H1 (cell line): ENCODE measurements around the gene RTN3. TPM values are rescaled to one million over a fixed set of nuclear protein-coding genes. Genes with fewer than 3 reads are reported as not detected.

Experiments used
- CTCF ChIA-PET: fragments of 300-600 bp; sonication (Branson Sonifier 250); formaldehyde crosslinking; loops from one replicate; lab custom pipeline; 2021; ENCODE audit not compliant: partially characterized antibody; lab: Charles Lee
- POLR2A ChIA-PET: fragments of 300-600 bp; sonication (Branson Sonifier 250); formaldehyde crosslinking; loops from one replicate; lab custom pipeline; 2021; ENCODE audit warnings: inconsistent platforms; ENCODE audit not compliant: partially characterized antibody; lab: Charles Lee
- DNase-seq, 2 experiments: peaks; one replicate each; pipeline versions ENCODE4 v3.0.0 to v3.0.0-alpha.2; 2010 to 2022; ENCODE audit warnings: low spot score in 2 of 2, low read depth in 1 of 2, mixed read lengths in 1 of 2
- FAIRE-seq: peaks from 2 replicates; lab custom pipeline; 2011; peaks lifted over from hg19 to GRCh38; lab: Jason Lieb, UNC
- H2AFZ ChIP-seq: 2 replicates; pipeline ENCODE4 v1.8.1; 2012; ENCODE audit warnings: low read length, inconsistent platforms
- H2AK5ac ChIP-seq: 2 replicates; pipeline ENCODE4 v1.6.1; 2013; ENCODE audit warnings: low read depth, low read length
- H2BK120ac ChIP-seq: replicated peaks from 2 replicates; pipeline ENCODE3; 2013; ENCODE audit warnings: low read depth, low read length, inconsistent platforms
- H2BK12ac ChIP-seq: 2 replicates; pipeline ENCODE4 v1.6.1; 2013; ENCODE audit warnings: low read depth, low read length
- H2BK15ac ChIP-seq: 2 replicates; pipeline ENCODE4 v1.6.1; 2013; ENCODE audit warnings: low read length
- H2BK20ac ChIP-seq: 2 replicates; pipeline ENCODE4 v1.6.1; 2013; ENCODE audit warnings: low read length
- H2BK5ac ChIP-seq: 2 replicates; pipeline ENCODE4 v1.6.1; 2013; ENCODE audit warnings: low read depth, low read length
- H3K14ac ChIP-seq: 2 replicates; pipeline ENCODE4 v1.6.1; 2013; ENCODE audit warnings: inconsistent platforms; ENCODE audit not compliant: insufficient read length
- H3K18ac ChIP-seq: 2 replicates; pipeline ENCODE4 v1.6.1; 2013; ENCODE audit warnings: low read length; ENCODE audit errors: extremely low read depth
- H3K23ac ChIP-seq: 2 replicates; pipeline ENCODE4 v1.6.1; 2013; ENCODE audit warnings: inconsistent platforms; ENCODE audit not compliant: insufficient read length
- H3K23me2 ChIP-seq: 2 replicates; pipeline ENCODE4 v1.6.1; 2013; ENCODE audit warnings: low read depth, low read length
- H3K27ac ChIP-seq: 2 replicates; pipeline ENCODE4 v1.6.1; 2011; ENCODE audit warnings: low read depth, low read length, inconsistent platforms
- H3K27me3 ChIP-seq, 4 experiments: replicated peaks in 1 of 4; 1 replicate in 1 of 4; 2 replicates in 3 of 4; pipeline versions ENCODE4 v1.6.1 to v1.8.1; 2011 to 2013; ENCODE audit warnings: low read length in 3 of 4, mild to moderate bottlenecking in 3 of 4, inconsistent platforms in 2 of 4, mixed read lengths in 2 of 4, moderate library complexity in 1 of 4; ENCODE audit not compliant: control insufficient read depth in 3 of 4, insufficient read depth in 3 of 4; ENCODE audit errors: extremely low read depth in 1 of 4
- H3K36me3 ChIP-seq, 4 experiments: 2 replicates each; pipeline versions ENCODE4 v1.6.1 to v1.8.1; 2011 to 2013; ENCODE audit warnings: mild to moderate bottlenecking in 4 of 4, low read length in 3 of 4, moderate library complexity in 2 of 4, control low read depth in 1 of 4, inconsistent platforms in 1 of 4; ENCODE audit not compliant: insufficient read depth in 4 of 4, control insufficient read depth in 2 of 4
- H3K4ac ChIP-seq: replicated peaks from 2 replicates; pipeline ENCODE3; 2013; ENCODE audit warnings: low read length, low read depth, mixed read lengths, inconsistent platforms; ENCODE audit not compliant: insufficient read length
- H3K4me1 ChIP-seq, 4 experiments: replicated peaks in 1 of 4; 1 replicate in 1 of 4; 2 replicates in 3 of 4; pipeline versions ENCODE4 v1.6.1 to v1.8.1; 2011 to 2013; ENCODE audit warnings: low read length in 3 of 4, inconsistent platforms in 2 of 4, mixed read lengths in 1 of 4; ENCODE audit not compliant: insufficient read depth in 4 of 4, control insufficient read depth in 3 of 4
- H3K4me2 ChIP-seq, 2 experiments: 2 replicates each; pipeline versions ENCODE4 v1.6.1 to v1.8.1; 2011 to 2013; ENCODE audit warnings: low read depth in 2 of 2, low read length in 2 of 2, control low read depth in 1 of 2, inconsistent platforms in 1 of 2, mild to moderate bottlenecking in 1 of 2; ENCODE audit not compliant: insufficient read depth in 1 of 2
- H3K4me3 ChIP-seq, 4 experiments: fragments of 200-600, 300-600 bp in 1 of 4; sonication (generic), shearing (Covaris generic), sonication (Bioruptor Twin) in 1 of 4; 2 replicates each; pipeline versions ENCODE4 v1.5.1 to v1.8.1; 2011 to 2016; ENCODE audit warnings: low read length in 4 of 4, low read depth in 3 of 4, control low read depth in 2 of 4, inconsistent platforms in 2 of 4, mild to moderate bottlenecking in 2 of 4, mixed read lengths in 1 of 4, moderate library complexity in 1 of 4; ENCODE audit not compliant: insufficient read depth in 2 of 4; ENCODE audit errors: extremely low read depth in 1 of 4
- H3K56ac ChIP-seq: replicated peaks from 2 replicates; pipeline ENCODE3; 2013; ENCODE audit warnings: low read depth, mild to moderate bottlenecking, mixed read lengths, low read length, inconsistent platforms; ENCODE audit not compliant: insufficient read length
- H3K79me1 ChIP-seq: 2 replicates; pipeline ENCODE4 v1.6.1; 2013; ENCODE audit warnings: low read depth, low read length, control low read depth
- H3K79me2 ChIP-seq, 2 experiments: 2 replicates each; pipeline versions ENCODE4 v1.6.1 to v1.8.1; 2012 to 2013; ENCODE audit warnings: low read length in 2 of 2, mild to moderate bottlenecking in 2 of 2, inconsistent platforms in 1 of 2; ENCODE audit not compliant: insufficient read depth in 2 of 2, control insufficient read depth in 1 of 2
- H3K9ac ChIP-seq, 4 experiments: replicated peaks in 1 of 4; 1 replicate in 1 of 4; 2 replicates in 3 of 4; pipeline versions ENCODE4 v1.6.1 to v1.8.1; 2011 to 2013; ENCODE audit warnings: low read depth in 3 of 4, low read length in 3 of 4, control low read depth in 2 of 4, mild to moderate bottlenecking in 2 of 4, moderate library complexity in 2 of 4, inconsistent platforms in 1 of 4; ENCODE audit errors: extremely low read depth in 1 of 4
- H3K9me3 ChIP-seq, 2 experiments: 2 replicates each; pipeline versions ENCODE4 v1.6.1 to v1.8.1; 2012 to 2013; ENCODE audit warnings: mild to moderate bottlenecking in 2 of 2, moderate library complexity in 2 of 2, control low read depth in 1 of 2, inconsistent platforms in 1 of 2, low read depth in 1 of 2, low read length in 1 of 2, mixed read lengths in 1 of 2; ENCODE audit not compliant: insufficient read depth in 2 of 2
- H4K20me1 ChIP-seq, 2 experiments: replicated peaks in 1 of 2; 2 replicates each; pipeline versions ENCODE3 to v1.8.1; 2011 to 2013; ENCODE audit warnings: inconsistent platforms in 2 of 2, low read length in 2 of 2, mild to moderate bottlenecking in 1 of 2; ENCODE audit not compliant: insufficient read depth in 2 of 2, control insufficient read depth in 1 of 2
- H4K5ac ChIP-seq: 2 replicates; pipeline ENCODE4 v1.6.1; 2013; ENCODE audit warnings: low read length, low read depth, mixed read lengths, inconsistent platforms; ENCODE audit not compliant: insufficient read length
- H4K8ac ChIP-seq: 2 replicates; pipeline ENCODE4 v1.8.0; 2013; ENCODE audit warnings: mild to moderate bottlenecking, moderate library complexity, low read length, inconsistent platforms; ENCODE audit not compliant: insufficient read depth; ENCODE audit errors: extremely low read depth
- H4K91ac ChIP-seq: replicated peaks from 2 replicates; pipeline ENCODE3; 2013; ENCODE audit warnings: low read length, mixed read lengths, inconsistent platforms; ENCODE audit not compliant: insufficient read length
- CREB1 ChIP-seq: IDR thresholded peaks from 2 replicates; pipeline ENCODE4 v1.6.1; 2012; ENCODE audit warnings: inconsistent platforms
- EZH2 ChIP-seq: fragments of 200-600 bp; sonication (generic); IDR thresholded peaks from 2 replicates; pipeline ENCODE4 v1.7.1; 2012; ENCODE audit warnings: low read depth, mild to moderate bottlenecking, moderate library complexity, low read length, inconsistent platforms; ENCODE audit not compliant: severe bottlenecking
- HDAC6 ChIP-seq: IDR thresholded peaks from one replicate; pipeline ENCODE4 v1.7.1; 2012; ENCODE audit warnings: low read depth, mild to moderate bottlenecking, inconsistent platforms, low read length, moderate library complexity
- YY1 ChIP-seq: IDR thresholded peaks from 2 replicates; pipeline ENCODE4 v1.6.1; 2011; ENCODE audit warnings: low read depth, mild to moderate bottlenecking, low read length
- WGBS, 2 experiments: shearing (Covaris generic) in 1 of 2; methylation state at CpG; one replicate each; pipeline versions ENCODE4 v1.1.6 to v1.1.7; 2013 to 2015; ENCODE audit warnings: low lambda C conversion rate in 2 of 2, mixed read lengths in 2 of 2, inconsistent platforms in 1 of 2, low coverage in 1 of 2, missing lambda C conversion rate in 1 of 2; ENCODE audit not compliant: insufficient replicate concordance in 2 of 2, insufficient coverage in 1 of 2, insufficient read length in 1 of 2; ENCODE audit errors: extremely low coverage in 1 of 2, missing lambda C conversion rate in 1 of 2; 5-methylcytosine and 5-hydroxymethylcytosine counted together
- polyA plus RNA-seq, 7 experiments: library from polyadenylated mRNA; depleted of rRNA in 3 of 7; stranded (reverse) in 5 of 7; unstranded in 2 of 7; fragments of >200 nt in 5 of 7; fragments of 200-250 nt in 2 of 7; gene quantifications; 1 replicate in 5 of 7; 2 replicates in 1 of 7; 4 replicates in 1 of 7; pipeline versions ENCODE4 v1.2.1 to v1.2.3, GENCODE V29; 2011 to 2013; ENCODE audit warnings: missing spikeins in 2 of 7, mixed read lengths in 2 of 7
- total RNA-seq: library from RNA; stranded (reverse); fragmentation: NEBNext Ultra II Directional; extraction: Animal tissue kit (Norgen Biotek cat#: 25700); gene quantifications from 2 replicates; pipeline ENCODE4 v1.2.1, GENCODE V29; 2021

The RTN3 gene
- total and polyA plus RNA-seq, 2 of the 8 experiments (the other 6 are each of a cell fraction or from before 2014, with no cell fraction given): 160 to 203 TPM

DNA sequence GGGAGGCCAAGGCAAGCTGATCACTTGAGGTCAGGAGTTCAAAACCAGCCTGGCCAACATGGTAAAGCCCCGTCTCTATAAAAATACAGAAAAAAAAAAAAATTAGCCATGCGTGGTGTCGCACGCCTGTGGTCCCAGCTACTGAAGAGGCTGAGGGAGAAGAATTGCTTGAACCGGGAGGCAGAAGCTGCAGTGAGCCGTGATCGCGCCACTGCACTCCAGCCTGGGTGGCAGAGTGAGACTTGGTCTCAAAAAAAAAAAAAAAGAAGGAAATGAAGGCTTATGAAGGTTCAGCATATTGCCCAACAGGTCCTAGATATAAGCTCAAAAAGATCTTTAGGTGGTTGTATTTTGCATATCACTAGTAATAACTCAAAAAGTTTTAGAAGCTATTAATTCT, 20.3 kb upstream of the RTN3 start:
- Histone ChIP-seq H3K4me3 (no peak overlapping the region), H3K23me2 (no peaks in the 10 kb centered on the region), H2BK120ac (no peak overlapping the region), H3K4ac (no peak overlapping the region), H2BK5ac (no peak overlapping the region), H3K79me2 (peaks cover 3 to 55% of the 10 kb centered on the region in 2 experiments; a peak in 2 of 4 replicates), H4K20me1 (peaks cover 0 to 2% of the 10 kb centered on the region in 2 experiments), H3K27ac (no peak overlapping the region), H3K9me3 (no peaks in the 10 kb centered on the region), H2AK5ac (no peak overlapping the region), H4K91ac (no peak overlapping the region), H3K18ac (no peak overlapping the region), H3K36me3 (peaks cover 0 to 6% (median 2%) of the 10 kb centered on the region in 4 experiments; a peak in 4 of 8 replicates), H3K4me1 (no peaks in the 10 kb centered on the region), H2BK12ac (no peak overlapping the region), H4K8ac (no peak overlapping the region), H3K23ac (no peak overlapping the region), H4K5ac (no peak overlapping the region), H3K79me1 (peaks cover 5% of the 10 kb centered on the region; the same call in 1 of the 2 replicates), H2AFZ (no peak overlapping the region), H3K56ac (no peak overlapping the region), H2BK20ac (no peak overlapping the region), H3K14ac (no peak overlapping the region), H3K9ac (no peak overlapping the region), H3K27me3 (no peaks in the 10 kb centered on the region), H2BK15ac (no peak overlapping the region), H3K4me2 (no peak overlapping the region)
- WGBS, 2 experiments: 91% methylated on average over 8 of the region's 8 CpGs; no CpG with 5 or more reads in 1 of the 2 experiments
- FAIRE-seq: no peak
- TF ChIP-seq YY1: no peak
- no peak for TF ChIP-seq CREB1
- no peak for TF ChIP-seq EZH2
- no peak for TF ChIP-seq HDAC6
- DNase-seq: no peak
- CTCF ChIA-PET: interaction anchor here (0.6 to 1.2 kb wide), 5 partner anchors 17 to 686 kb away, joined by 3 to 6 read pairs (median 3); no protein-coding TSS in a partner anchor
- POLR2A ChIA-PET: interaction anchor here (0.6 to 1.8 kb wide), 4 partner anchors 21 to 778 kb away, joined by 3 to 6 read pairs (median 4); no protein-coding TSS in a partner anchor
